ENCODE results near the gene NCAM1. TPM values are rescaled to one million over a fixed set of nuclear protein-coding genes. Genes with fewer than 3 reads are reported as not detected.
A peak's percentile ranks its signal among the peaks of the same experiment; 100 is the strongest.

Gene NCAM1
- total RNA-seq, 6 donors from 2014 or later: 1.4 to 15.3 (median 2.5) TPM

- Histone ChIP-seq H3K4me3 (no peak overlapping the region), H3K9me3 (no peaks in the 10 kb centered on the region), H3K4me1 (no peaks in the 10 kb centered on the region), H3K27me3 (no peaks in the 10 kb centered on the region), H3K27ac (no peak overlapping the region), H3K36me3 (no peaks in the 10 kb centered on the region)
- TF ChIP-seq, protein P1, sequence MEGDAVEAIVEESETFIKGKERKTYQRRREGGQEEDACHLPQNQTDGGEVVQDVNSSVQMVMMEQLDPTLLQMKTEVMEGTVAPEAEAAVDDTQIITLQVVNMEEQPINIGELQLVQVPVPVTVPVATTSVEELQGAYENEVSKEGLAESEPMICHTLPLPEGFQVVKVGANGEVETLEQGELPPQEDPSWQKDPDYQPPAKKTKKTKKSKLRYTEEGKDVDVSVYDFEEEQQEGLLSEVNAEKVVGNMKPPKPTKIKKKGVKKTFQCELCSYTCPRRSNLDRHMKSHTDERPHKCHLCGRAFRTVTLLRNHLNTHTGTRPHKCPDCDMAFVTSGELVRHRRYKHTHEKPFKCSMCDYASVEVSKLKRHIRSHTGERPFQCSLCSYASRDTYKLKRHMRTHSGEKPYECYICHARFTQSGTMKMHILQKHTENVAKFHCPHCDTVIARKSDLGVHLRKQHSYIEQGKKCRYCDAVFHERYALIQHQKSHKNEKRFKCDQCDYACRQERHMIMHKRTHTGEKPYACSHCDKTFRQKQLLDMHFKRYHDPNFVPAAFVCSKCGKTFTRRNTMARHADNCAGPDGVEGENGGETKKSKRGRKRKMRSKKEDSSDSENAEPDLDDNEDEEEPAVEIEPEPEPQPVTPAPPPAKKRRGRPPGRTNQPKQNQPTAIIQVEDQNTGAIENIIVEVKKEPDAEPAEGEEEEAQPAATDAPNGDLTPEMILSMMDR (IDR thresholded peaks at IDR 0.05): no peak
- ATAC-seq (ENCODE audit: low FRiP score in 2 of 2) (peak in 1 of 2 donors; percentile 36), DNase-seq (no peak)
- WGBS, 2 donors: 79 to 81% methylated on average over 2 of the region's 2 CpGs
Observed at GRCh38 chr11:113105592-113105991, 144.4 kb downstream of the NCAM1 start.

- H3K36me3 ChIP-seq: no peaks in the 10 kb centered on the region
- no peak overlapping the region for H3K27ac ChIP-seq
- TF ChIP-seq POLR2A (IDR thresholded peaks at IDR 0.05) (no peak), EP300 (IDR thresholded peaks at IDR 0.05) (no peak), POLR2AphosphoS5 (IDR thresholded peaks at IDR 0.05) (no peak)
- TF ChIP-seq, protein P1 (IDR thresholded peaks at IDR 0.05): no peak
- no peaks in the 10 kb centered on the region for H3K9me3 ChIP-seq
- H3K4me1 ChIP-seq: no peaks in the 10 kb centered on the region
- 47 to 48% methylated on average over 2 of the region's 2 CpGs for WGBS, 2 donors
- DNase-seq: no peak
- no peaks in the 10 kb centered on the region for H3K27me3 ChIP-seq
- no peak for ATAC-seq (ENCODE audit: low FRiP score in 2 of 2)
- no peak overlapping the region for H3K4me3 ChIP-seq
Observed at GRCh38 chr11:113106507-113106906, 145.3 kb downstream of the NCAM1 start.

DNA sequence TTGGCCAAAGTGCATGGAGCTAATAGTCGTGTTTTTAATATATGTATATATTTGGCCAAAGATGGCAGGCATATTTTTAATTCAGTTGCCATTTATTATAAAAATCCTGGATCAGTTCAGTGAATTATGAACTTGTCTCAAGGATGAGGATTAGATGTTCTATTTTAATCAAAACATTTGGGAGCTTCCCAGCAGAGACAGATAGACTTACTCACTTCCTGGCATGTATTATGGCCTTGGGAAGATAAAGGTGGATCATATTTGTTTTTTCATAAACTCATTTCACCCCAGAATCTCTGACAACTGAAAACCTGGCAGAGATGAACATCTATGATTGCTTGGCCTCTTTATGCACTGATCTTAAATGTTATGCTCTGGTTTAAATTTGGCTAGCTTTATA, 148.8 kb downstream of the NCAM1 start:
- no peak for DNase-seq
- ATAC-seq (ENCODE audit: low FRiP score in 2 of 2): no peak
- TF ChIP-seq, protein P1 (IDR thresholded peaks at IDR 0.05): no peak
- TF ChIP-seq POLR2A (IDR thresholded peaks at IDR 0.05) (no peak), POLR2AphosphoS5 (IDR thresholded peaks at IDR 0.05) (no peak), EP300 (IDR thresholded peaks at IDR 0.05) (no peak)
- 68 to 77% methylated on average over 1 of the region's 1 CpG for WGBS, 2 donors
- Histone ChIP-seq H3K27me3 (no peaks in the 10 kb centered on the region), H3K9me3 (no peaks in the 10 kb centered on the region), H3K36me3 (no peaks in the 10 kb centered on the region), H3K4me1 (no peaks in the 10 kb centered on the region), H3K4me3 (no peak overlapping the region), H3K27ac (no peak overlapping the region)

DNA sequence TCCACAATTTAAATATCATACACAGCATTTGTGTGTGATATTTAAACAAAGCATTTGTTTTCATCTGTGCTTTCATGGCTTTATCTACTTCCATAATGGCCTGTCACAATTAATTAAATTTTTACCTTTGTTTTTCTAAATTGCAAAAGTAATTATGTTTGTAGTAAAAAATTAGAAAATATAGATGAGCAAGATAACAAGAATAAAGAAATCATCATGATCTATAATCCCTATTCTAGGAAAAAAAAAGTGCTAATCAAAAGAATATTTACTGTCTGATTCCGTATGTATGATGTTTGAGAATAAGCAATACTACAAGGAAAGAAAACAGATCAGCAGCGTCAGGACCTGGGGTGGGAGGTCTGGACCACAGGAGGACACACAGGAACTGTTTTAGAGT, 149.9 kb downstream of the NCAM1 start:
- ATAC-seq (ENCODE audit: low FRiP score in 2 of 2) (no peak), DNase-seq (no peak)
- Histone ChIP-seq H3K4me1 (no peaks in the 10 kb centered on the region), H3K27ac (no peak overlapping the region), H3K4me3 (no peak overlapping the region), H3K27me3 (no peaks in the 10 kb centered on the region), H3K36me3 (no peaks in the 10 kb centered on the region), H3K9me3 (no peaks in the 10 kb centered on the region)
- WGBS, 2 donors: 83 to 89% methylated on average over 2 of the region's 2 CpGs
- no peak for TF ChIP-seq POLR2AphosphoS5 (IDR thresholded peaks at IDR 0.05)
- TF ChIP-seq, protein P1 (IDR thresholded peaks at IDR 0.05): no peak
- TF ChIP-seq POLR2A (IDR thresholded peaks at IDR 0.05): no peak
- TF ChIP-seq EP300 (IDR thresholded peaks at IDR 0.05): no peak

DNA sequence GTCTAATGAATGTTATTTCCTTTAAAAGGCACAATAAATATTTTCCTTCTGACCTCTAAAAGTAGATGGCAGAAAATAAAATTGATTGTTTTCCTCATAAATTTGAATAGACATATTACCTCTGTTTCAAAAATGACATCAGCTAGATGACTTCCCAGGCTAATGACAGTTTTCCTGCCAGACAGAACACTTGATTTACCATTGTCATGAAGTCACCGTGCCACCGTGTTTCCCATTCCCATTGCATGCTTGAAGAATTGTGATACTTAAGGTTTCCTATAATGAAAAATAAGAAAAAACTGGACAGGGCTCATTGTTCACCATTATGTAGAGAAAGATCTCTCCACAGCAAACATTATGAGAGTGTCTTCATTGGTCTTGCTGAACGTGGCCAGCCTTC, 151.1 kb downstream of the NCAM1 start:
- WGBS, 2 donors: 49 to 50% methylated on average over 3 of the region's 3 CpGs
- no peaks in the 10 kb centered on the region for H3K4me1 ChIP-seq
- no peaks in the 10 kb centered on the region for H3K36me3 ChIP-seq
- H3K4me3 ChIP-seq: no peak overlapping the region
- H3K27me3 ChIP-seq: no peaks in the 10 kb centered on the region
- TF ChIP-seq, protein P1 (IDR thresholded peaks at IDR 0.05): no peak
- TF ChIP-seq POLR2AphosphoS5 (IDR thresholded peaks at IDR 0.05) (no peak), EP300 (IDR thresholded peaks at IDR 0.05) (no peak), POLR2A (IDR thresholded peaks at IDR 0.05) (no peak)
- H3K27ac ChIP-seq: no peak overlapping the region
- no peak for DNase-seq
- no peaks in the 10 kb centered on the region for H3K9me3 ChIP-seq
- no peak for ATAC-seq (ENCODE audit: low FRiP score in 2 of 2)

Data from upper lobe of left lung (tissue), 6 donors.